IMR-90 (cell line): Measurements from ENCODE around the gene ZNF366. TPM values are rescaled to one million over a fixed set of nuclear protein-coding genes. Genes with fewer than 3 reads are reported as not detected.

Source experiments
- ATAC-seq: fragments of 200-7000 bp; cut with Tn5 transposase; 2 replicates; pipeline ENCODE4 v1.9.1; 2020; ENCODE audit warnings: low read depth, mild to moderate bottlenecking, moderate library complexity
- BruUV-seq: library from RNA; stranded (reverse); fragments of 400-500 nt; replicated peaks from 2 replicates; lab custom pipeline; 2021; lab: Mats Ljungman, UMichigan
- CTCF ChIA-PET: fragments of 300-600 bp; formaldehyde crosslinking; extraction: SDS; loops from one replicate; lab custom pipeline; 2021; ENCODE audit warnings: antibody characterized with exemption; lab: Yijun Ruan, JAX
- POLR2A ChIA-PET: fragments of 300-600 bp; sonication (Branson Sonifier 250); formaldehyde crosslinking; loops from one replicate; lab custom pipeline; 2022; ENCODE audit warnings: antibody characterized with exemption; ENCODE audit not compliant: unreplicated experiment; lab: Charles Lee
- DNase-seq: peaks from one replicate; pipeline ENCODE4 v3.0.0; 2013
- H2AFZ ChIP-seq: replicated peaks from 2 replicates; pipeline ENCODE3; 2013; ENCODE audit warnings: low read length, mild to moderate bottlenecking; ENCODE audit not compliant: poor library complexity
- H2AK5ac ChIP-seq: 2 replicates; pipeline ENCODE4 v1.6.1; 2013; ENCODE audit warnings: low read depth, low read length, inconsistent platforms
- H2AK9ac ChIP-seq: replicated peaks from 2 replicates; pipeline ENCODE3; 2013; ENCODE audit warnings: mild to moderate bottlenecking, low read depth, low read length, moderate library complexity; ENCODE audit not compliant: poor library complexity
- H2BK120ac ChIP-seq: 2 replicates; pipeline ENCODE4 v1.6.1; 2013; ENCODE audit warnings: low read depth, low read length, inconsistent platforms
- H2BK15ac ChIP-seq: 3 replicates; pipeline ENCODE4 v1.6.1; 2013; ENCODE audit warnings: low read depth, low read length, inconsistent platforms
- H2BK20ac ChIP-seq: 2 replicates; pipeline ENCODE4 v1.6.1; 2013; ENCODE audit warnings: low read depth, mild to moderate bottlenecking, inconsistent platforms, low read length, moderate library complexity
- H2BK5ac ChIP-seq: 2 replicates; pipeline ENCODE4 v1.6.1; 2013; ENCODE audit warnings: mild to moderate bottlenecking, low read depth, low read length, inconsistent platforms; ENCODE audit not compliant: poor library complexity, severe bottlenecking
- H3K14ac ChIP-seq: replicated peaks from 2 replicates; pipeline ENCODE4 v1.6.1; 2013; ENCODE audit warnings: low read depth, low read length, inconsistent platforms
- H3K18ac ChIP-seq: 2 replicates; pipeline ENCODE4 v1.6.1; 2013; ENCODE audit warnings: low read depth, low read length, control low read depth
- H3K23ac ChIP-seq: 2 replicates; pipeline ENCODE4 v1.6.1; 2013; ENCODE audit warnings: low read depth, low read length, inconsistent platforms
- H3K27ac ChIP-seq: 2 replicates; pipeline ENCODE4 v1.5.1; 2013; ENCODE audit warnings: mild to moderate bottlenecking, control low read depth, low read length; ENCODE audit not compliant: insufficient read depth
- H3K27me3 ChIP-seq: 2 replicates; pipeline ENCODE4 v1.6.1; 2013; ENCODE audit warnings: low read length; ENCODE audit not compliant: control insufficient read depth, insufficient read depth
- H3K36me3 ChIP-seq: 2 replicates; pipeline ENCODE4 v1.6.1; 2013; ENCODE audit warnings: low read length, mixed read lengths; ENCODE audit not compliant: control insufficient read depth, insufficient read depth
- H3K4ac ChIP-seq: 2 replicates; pipeline ENCODE4 v1.6.1; 2013; ENCODE audit warnings: low read depth, low read length, inconsistent platforms
- H3K4me1 ChIP-seq: 2 replicates; pipeline ENCODE4 v1.6.1; 2013; ENCODE audit warnings: low read length, mixed read lengths; ENCODE audit not compliant: control insufficient read depth, insufficient read depth
- H3K4me2 ChIP-seq: 2 replicates; pipeline ENCODE4 v1.6.1; 2013; ENCODE audit warnings: low read depth, mild to moderate bottlenecking, control low read depth, low read length, moderate library complexity
- H3K4me3 ChIP-seq: 2 replicates; pipeline ENCODE4 v1.5.1; 2013; ENCODE audit warnings: low read depth, mild to moderate bottlenecking, control low read depth, low read length, moderate library complexity; ENCODE audit not compliant: insufficient read depth
- H3K56ac ChIP-seq: 2 replicates; pipeline ENCODE4 v1.6.1; 2013; ENCODE audit warnings: low read length, inconsistent platforms; ENCODE audit not compliant: insufficient read depth; ENCODE audit errors: extremely low read depth
- H3K79me1 ChIP-seq, 2 experiments: 2 replicates each; pipeline ENCODE4 v1.6.1; 2013; ENCODE audit warnings: low read length in 2 of 2, inconsistent platforms in 1 of 2, low read depth in 1 of 2
- H3K9ac ChIP-seq: 2 replicates; pipeline ENCODE4 v1.6.1; 2013; ENCODE audit warnings: low read depth, low read length, control low read depth
- H3K9me1 ChIP-seq: 2 replicates; pipeline ENCODE4 v1.6.1; 2013; ENCODE audit warnings: low read length, inconsistent platforms; ENCODE audit not compliant: insufficient read depth
- H3K9me3 ChIP-seq: 2 replicates; pipeline ENCODE4 v1.6.1; 2013; ENCODE audit warnings: low read length; ENCODE audit not compliant: control insufficient read depth, insufficient read depth
- H4K20me1 ChIP-seq: 2 replicates; pipeline ENCODE4 v1.6.1; 2013; ENCODE audit warnings: low read length, inconsistent platforms; ENCODE audit not compliant: insufficient read depth
- H4K5ac ChIP-seq: 2 replicates; pipeline ENCODE4 v1.6.1; 2013; ENCODE audit warnings: mild to moderate bottlenecking, low read depth, low read length, control low read depth
- H4K8ac ChIP-seq, 2 experiments: 2 replicates each; pipeline ENCODE4 v1.6.1; 2013; ENCODE audit warnings: low read depth in 2 of 2, low read length in 2 of 2, control low read depth in 1 of 2, inconsistent platforms in 1 of 2
- H4K91ac ChIP-seq: 2 replicates; pipeline ENCODE4 v1.6.1; 2013; ENCODE audit warnings: low read depth, low read length, inconsistent platforms; ENCODE audit not compliant: insufficient read depth
- CEBPB ChIP-seq: IDR thresholded peaks from 2 replicates; pipeline ENCODE4 v1.6.1; 2012; ENCODE audit warnings: low read depth, low read length, improper control_type of control experiment
- CHD1 ChIP-seq: IDR thresholded peaks from 2 replicates; pipeline ENCODE4 v1.6.1; 2012; ENCODE audit warnings: low read depth, low read length, improper control_type of control experiment
- MXI1 ChIP-seq: IDR thresholded peaks from 2 replicates; pipeline ENCODE4 v1.6.1; 2012; ENCODE audit warnings: low read depth, mild to moderate bottlenecking, low read length, moderate library complexity, borderline replicate concordance
- NFE2L2 ChIP-seq: fragments of 150-350 bp; IDR thresholded peaks from 2 replicates; pipeline ENCODE4 v1.6.1; 2016; ENCODE audit warnings: low read depth, mild to moderate bottlenecking, low read length
- POLR2A ChIP-seq: IDR thresholded peaks from 2 replicates; pipeline ENCODE4 v1.6.1; 2012; ENCODE audit warnings: mild to moderate bottlenecking, low read depth, low read length
- RCOR1 ChIP-seq: IDR thresholded peaks from 2 replicates; pipeline ENCODE4 v1.6.1; 2012; ENCODE audit warnings: mild to moderate bottlenecking, low read length, improper control_type of control experiment; ENCODE audit not compliant: insufficient replicate concordance
- RFX5 ChIP-seq: IDR thresholded peaks from 2 replicates; pipeline ENCODE4 v1.8.0; 2012; ENCODE audit warnings: low read depth, mild to moderate bottlenecking, low read length, moderate library complexity
- SMC3 ChIP-seq: fragments of 150-350 bp; IDR thresholded peaks from 2 replicates; pipeline ENCODE4 v1.6.1; 2016; ENCODE audit warnings: low read depth, mild to moderate bottlenecking, antibody characterized with exemption, low read length, moderate library complexity
- USF2 ChIP-seq: fragments of 150-350 bp; IDR thresholded peaks from 2 replicates; pipeline ENCODE4 v1.6.1; 2017; ENCODE audit warnings: mild to moderate bottlenecking, antibody characterized with exemption, low read length, low read depth
- WGBS, 2 experiments: methylation state at CpG; one replicate each; pipeline versions ENCODE4 v1.1.5 to v1.1.7; 2013; ENCODE audit warnings: missing lambda C conversion rate in 2 of 2; ENCODE audit not compliant: insufficient read length in 1 of 2; ENCODE audit errors: extremely low coverage in 2 of 2; 5-methylcytosine and 5-hydroxymethylcytosine counted together
- dilution Hi-C: fragments of 300-500 bp; cut with HindIII; formaldehyde crosslinking; loops from one replicate; pipeline ENCODE4 v1.14.3; 2018; ENCODE audit warnings: low sequenced_read_pairs; ENCODE audit not compliant: unreplicated experiment
- in situ Hi-C: fragments of 300-500 bp; cut with MboI; formaldehyde crosslinking; loops from 3 replicates; pipeline ENCODE4 v1.14.3; 2019; ENCODE audit warnings: low sequenced_read_pairs, inconsistent platforms, mixed read lengths
- intact Hi-C: fragments of 100-400 bp; cut with micrococcal nuclease; formaldehyde crosslinking; loops from 2 replicates; pipeline ENCODE4 v1.10.0; 2022
- polyA plus RNA-seq, 3 experiments: library from polyadenylated mRNA; depleted of rRNA; stranded (reverse); fragments of >200 nt; gene quantifications; 2 replicates each; pipeline ENCODE4 v1.2.3, GENCODE V29; 2012; ENCODE audit warnings: low replicate concordance in 1 of 3
- total RNA-seq: library from RNA; depleted of rRNA; stranded (reverse); fragments of >200 nt; gene quantifications from 2 replicates; pipeline ENCODE4 v1.2.3, GENCODE V29; 2012
- TF ChIP-seq, protein P1 (sequence below): conservative IDR thresholded peaks from 2 replicates; pipeline ENCODE4 v1.5.1; 2012; ENCODE audit warnings: mild to moderate bottlenecking, low read depth, low read length, improper control_type of control experiment

The ZNF366 gene
- total and polyA plus RNA-seq, 2 of the 4 experiments (the other 2 are of a cell fraction): not detected

DNA sequence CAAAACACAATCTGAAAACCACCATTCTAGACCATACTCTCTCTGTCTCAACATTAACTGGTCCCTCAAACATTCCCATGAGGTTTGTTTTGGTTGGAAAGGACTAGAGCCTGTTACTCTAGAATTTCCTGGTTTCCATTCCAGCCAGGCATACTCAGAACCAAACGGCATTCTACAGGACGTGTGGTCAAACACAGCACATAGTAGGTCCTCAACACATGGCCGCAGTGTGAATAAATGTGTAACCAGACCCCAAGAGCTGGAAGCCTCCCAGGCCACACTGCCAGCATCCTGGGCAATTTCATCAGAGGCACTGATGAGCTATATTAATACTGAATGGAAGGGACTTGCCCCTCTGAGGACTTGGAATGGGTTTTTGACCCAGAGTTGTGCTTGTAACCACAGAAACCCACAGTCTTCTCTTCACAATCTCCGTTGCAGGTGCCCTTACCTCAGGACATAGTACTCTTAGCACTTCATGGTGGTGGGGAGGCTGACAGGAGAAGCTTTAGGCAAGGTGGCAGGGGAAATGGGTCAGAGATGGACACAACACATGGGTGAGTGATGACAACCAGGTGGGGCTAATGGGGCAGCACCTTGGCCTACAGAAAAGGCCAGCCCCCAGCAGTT, 66.0 kb downstream of the ZNF366 start:
- 67% methylated on average over 2 of the region's 4 CpGs; no CpG with 5 or more reads in 1 of the 2 experiments for whole genome bisulfite sequencing, 2 experiments
- H3K56ac ChIP-seq: 0 out of 2 replicates have a peak overlapping the region, but pooled peaks have one; percentile 8
- H4K91ac ChIP-seq: peak overlapping the region; percentile 81
- CTCF ChIA-PET: no interaction called here
- ATAC-seq (no peak), DNase-seq (peak; percentile 31)
- no peak overlapping the region for H3K4me3 ChIP-seq
- H4K5ac ChIP-seq: peak overlapping the region; percentile 42; the same call in 1 of the 2 replicates
- H3K27me3 ChIP-seq: no peaks in the 10 kb centered on the region
- dilution Hi-C loops: no loop called here
- peak overlapping the region; percentile 78 for H2BK5ac ChIP-seq
- peak overlapping the region; percentile 93 for H3K4ac ChIP-seq
- H3K79me1 ChIP-seq: no peaks in the 10 kb centered on the region
- in situ Hi-C loops: no loop called here
- peak overlapping the region; percentile 90; the same call in 2 of the 3 replicates for H2BK15ac ChIP-seq
- H3K9me1 ChIP-seq: no peaks in the 10 kb centered on the region
- no peak overlapping the region for H2AFZ ChIP-seq
- peak overlapping the region; percentile 63; the same call in 1 of the 2 replicates for H3K23ac ChIP-seq
- POLR2A ChIA-PET: no interaction called here
- H2BK20ac ChIP-seq: peak overlapping the region; percentile 89
- H3K9ac ChIP-seq: no peak overlapping the region
- H2AK9ac ChIP-seq: peak overlapping the region; percentile 58
- intact Hi-C loops: no loop called here
- peak overlapping the region; percentile 19 to 70; a peak in 2 of 4 replicates for H4K8ac ChIP-seq
- peaks cover 11% of the 10 kb centered on the region for H3K4me1 ChIP-seq
- peak overlapping the region; percentile 93 for H2AK5ac ChIP-seq
- H3K9me3 ChIP-seq: no peaks in the 10 kb centered on the region
- H3K14ac ChIP-seq: peak overlapping the region; percentile 85
- peak overlapping the region; percentile 51 for H3K27ac ChIP-seq
- BruUV-seq: no TSS peak
- H4K20me1 ChIP-seq: no peaks in the 10 kb centered on the region
- no peaks in the 10 kb centered on the region for H3K36me3 ChIP-seq
- H2BK120ac ChIP-seq: peak overlapping the region; percentile 93
- H3K4me2 ChIP-seq: no peak overlapping the region
- TF ChIP-seq NFE2L2 (no peak), POLR2A (no peak), RCOR1 (no peak), RFX5 (no peak), CHD1 (no peak), SMC3 (no peak), USF2 (no peak), MXI1 (no peak), CEBPB (no peak)
- TF ChIP-seq, protein P1, sequence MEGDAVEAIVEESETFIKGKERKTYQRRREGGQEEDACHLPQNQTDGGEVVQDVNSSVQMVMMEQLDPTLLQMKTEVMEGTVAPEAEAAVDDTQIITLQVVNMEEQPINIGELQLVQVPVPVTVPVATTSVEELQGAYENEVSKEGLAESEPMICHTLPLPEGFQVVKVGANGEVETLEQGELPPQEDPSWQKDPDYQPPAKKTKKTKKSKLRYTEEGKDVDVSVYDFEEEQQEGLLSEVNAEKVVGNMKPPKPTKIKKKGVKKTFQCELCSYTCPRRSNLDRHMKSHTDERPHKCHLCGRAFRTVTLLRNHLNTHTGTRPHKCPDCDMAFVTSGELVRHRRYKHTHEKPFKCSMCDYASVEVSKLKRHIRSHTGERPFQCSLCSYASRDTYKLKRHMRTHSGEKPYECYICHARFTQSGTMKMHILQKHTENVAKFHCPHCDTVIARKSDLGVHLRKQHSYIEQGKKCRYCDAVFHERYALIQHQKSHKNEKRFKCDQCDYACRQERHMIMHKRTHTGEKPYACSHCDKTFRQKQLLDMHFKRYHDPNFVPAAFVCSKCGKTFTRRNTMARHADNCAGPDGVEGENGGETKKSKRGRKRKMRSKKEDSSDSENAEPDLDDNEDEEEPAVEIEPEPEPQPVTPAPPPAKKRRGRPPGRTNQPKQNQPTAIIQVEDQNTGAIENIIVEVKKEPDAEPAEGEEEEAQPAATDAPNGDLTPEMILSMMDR: no peak
- peak overlapping the region; percentile 60; the same call in 1 of the 2 replicates for H3K18ac ChIP-seq
